Gastrocnemius medialis (tissue), 4 donors: ENCODE measurements around the gene DENND5B.

ENCODE experiments used
- CTCF ChIP-seq, 5 experiments: fragments of 450-650 bp in 3 of 5; fragments of 200-600 bp in 2 of 5; sonication (generic) in 2 of 5; IDR thresholded peaks in 4 of 5; conservative IDR thresholded peaks in 1 of 5; 1 replicate in 4 of 5; 2 replicates in 1 of 5; pipeline ENCODE4 v1.5.1; 2016 to 2019; ENCODE audit warnings: antibody characterized with exemption in 5 of 5, mild to moderate bottlenecking in 3 of 5, moderate library complexity in 3 of 5
- POLR2A ChIP-seq, 2 donors: fragments of 450-650 bp; IDR thresholded peaks; one replicate each; pipeline ENCODE4 v1.6.1; 2017; ENCODE audit warnings: antibody characterized with exemption in 2 of 2, mild to moderate bottlenecking in 2 of 2, moderate library complexity in 2 of 2

- TF ChIP-seq CTCF (IDR thresholded peaks at IDR 0.05 in 4 of 5, conservative IDR thresholded peaks at IDR 0.05 in 1 of 5) (no peak), POLR2A (IDR thresholded peaks at IDR 0.05) (no peak)
These were observed 224.8 kb downstream of the DENND5B start for GRCh38 chr12:31366104-31366621.
